Activated B cell treated with CpG ODN at 0.5 μM for 24 hours (primary cell): ENCODE data around the gene FARSA. TPM values are rescaled to one million over a fixed set of nuclear protein-coding genes. Genes with fewer than 3 reads are reported as not detected.
A peak's percentile ranks its signal among the peaks of the same experiment; 100 is the strongest.

Experiments used
- ATAC-seq: fragments of 200-7000 bp; cut with Tn5 transposase; one replicate; pipeline ENCODE4 v1.10.0; 2021; ENCODE audit warnings: low read depth, mild to moderate bottlenecking, moderate library complexity
- CTCF ChIA-PET: fragments of 350-600 bp; sonication (Branson Sonifier 250); formaldehyde crosslinking; loops from one replicate; lab custom pipeline; 2021; ENCODE audit warnings: antibody characterized with exemption; lab: Charles Lee
- POLR2A ChIA-PET: fragments of 350-600 bp; sonication (Branson Sonifier 250); formaldehyde crosslinking; loops from one replicate; lab custom pipeline; 2021; ENCODE audit warnings: antibody characterized with exemption; lab: Charles Lee
- DNase-seq: peaks from one replicate; pipeline ENCODE4 v3.0.0; 2022
- H3K27ac Mint-ChIP-seq: one replicate; pipeline ENCODE4 v1.8.0; 2020; ENCODE audit warnings: mixed read lengths
- H3K27me3 Mint-ChIP-seq: one replicate; pipeline ENCODE4 v1.8.0; 2021; ENCODE audit warnings: mixed read lengths
- H3K36me3 Mint-ChIP-seq: one replicate; pipeline ENCODE4 v1.8.0; 2021; ENCODE audit warnings: low read depth, mixed read lengths
- H3K4me1 Mint-ChIP-seq: one replicate; pipeline ENCODE4 v1.8.0; 2021; ENCODE audit warnings: mixed read lengths
- H3K4me3 Mint-ChIP-seq: one replicate; pipeline ENCODE4 v1.8.0; 2020; ENCODE audit warnings: mild to moderate bottlenecking, mixed read lengths
- H3K9me3 Mint-ChIP-seq: one replicate; pipeline ENCODE4 v1.8.0; 2020; ENCODE audit warnings: mixed read lengths
- CTCF ChIP-seq: fragments of 200-600 bp; IDR thresholded peaks from one replicate; pipeline ENCODE4 v1.8.0; 2022; ENCODE audit warnings: antibody characterized with exemption, mild to moderate bottlenecking
- intact Hi-C: fragments of 100-400 bp; cut with micrococcal nuclease; formaldehyde crosslinking; loops from one replicate; pipeline ENCODE4 v1.15.1; 2024
- total RNA-seq: library from RNA; stranded (reverse); gene quantifications from 2 replicates; pipeline ENCODE4 v1.2.3, GENCODE V29; 2022

The FARSA gene
- total RNA-seq, 1 donor from 2014 or later, result 76.1 TPM

- DNase-seq (no peak), ATAC-seq (no peak)
- TF ChIP-seq CTCF, result no peak
- Mint-ChIP-seq H3K4me3 (no peak within 1 kb of the TSS), H3K4me1 (peaks cover 7% of the 10 kb centered on the region), H3K27me3 (no peaks in the 10 kb centered on the region), H3K27ac (no peak within 1 kb of the TSS), H3K36me3 (no peaks in the 10 kb centered on the region), H3K9me3 (no peaks in the 10 kb centered on the region)
- ChIA-PET POLR2A (no interaction called here), CTCF (no interaction called here)
- intact Hi-C loops, result no loop called here
Observed at GRCh38 chr19:12969292-12969988, 35.9 kb upstream of the FARSA start, which contains the start of gene DAND5. Gene DAND5 (plus strand): TSS chr19:12969576. CDS start chr19:12969661, 85 bp downstream.

DNA sequence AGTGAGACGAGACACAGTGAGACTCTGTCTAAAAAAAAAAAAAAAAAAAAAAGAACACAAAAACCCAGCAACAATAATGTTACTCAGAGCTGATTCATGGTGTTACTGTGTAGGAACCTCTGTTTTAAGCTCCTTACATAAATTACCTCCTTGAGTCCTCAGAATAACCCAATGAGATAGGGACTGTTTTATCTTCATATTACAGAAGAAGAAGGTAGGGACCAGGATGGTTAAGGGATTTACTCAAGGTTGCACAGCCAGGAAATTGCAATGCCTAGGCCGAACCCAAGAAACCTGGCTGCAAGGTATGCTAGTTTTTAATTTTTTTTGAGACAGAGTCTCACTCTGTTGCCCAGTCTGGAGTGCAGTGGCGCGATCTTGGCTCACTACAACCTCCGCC, 34.4 kb upstream of the FARSA start:
- no peaks in the 10 kb centered on the region for H3K9me3 Mint-ChIP-seq
- peaks cover 7% of the 10 kb centered on the region for H3K4me1 Mint-ChIP-seq
- ChIA-PET CTCF (interaction anchor here (1.0 kb wide), 1 partner anchor 9 kb away, joined by 3 read pairs; no protein-coding TSS in a partner anchor), POLR2A (interaction anchor here (0.6 to 1.0 kb wide), 5 partner anchors 11 to 146 kb away, joined by 3 read pairs; partner anchors contain the start of gene GADD45GIP1)
- no peak for DNase-seq
- intact Hi-C loops, result no loop called here
- TF ChIP-seq CTCF, result no peak
- H3K36me3 Mint-ChIP-seq, result no peaks in the 10 kb centered on the region
- H3K4me3 Mint-ChIP-seq, result no peak overlapping the region
- ATAC-seq, result no peak
- no peak overlapping the region for H3K27ac Mint-ChIP-seq
- H3K27me3 Mint-ChIP-seq, result no peaks in the 10 kb centered on the region

- ATAC-seq, result no peak
- Mint-ChIP-seq H3K36me3 (no peaks in the 10 kb centered on the region), H3K4me3 (peak overlapping the region; percentile 69), H3K4me1 (peaks cover 7% of the 10 kb centered on the region), H3K27me3 (no peaks in the 10 kb centered on the region), H3K27ac (no peak overlapping the region), H3K9me3 (no peaks in the 10 kb centered on the region)
- no peak for DNase-seq
- ChIA-PET CTCF (interaction anchor here (0.7 to 3.4 kb wide), 33 partner anchors 9 to 782 kb away, joined by 3 to 53 read pairs (median 4); partner anchors contain the start of genes CALR, GADD45GIP1, NACC1 and RAD23A), POLR2A (interaction anchor here (0.8 to 1.9 kb wide), 14 partner anchors 9 to 190 kb away, joined by 3 to 13 read pairs (median 6); partner anchors contain the start of genes CALR, DNASE2, GADD45GIP1 and GCDH)
- intact Hi-C loops, result loop anchor here (1.0 to 2.0 kb wide), 3 partner anchors 27 to 128 kb away; partner anchors contain the start of gene CALR
- no peak for TF ChIP-seq CTCF
Observed at GRCh38 chr19:12965812-12966135, 32.3 kb upstream of the FARSA start.

GRCh38 chr19:12965017-12965811, 31.7 kb upstream of the FARSA start:
- no peaks in the 10 kb centered on the region for H3K36me3 Mint-ChIP-seq
- ATAC-seq, result peak; percentile 97
- peaks cover 7% of the 10 kb centered on the region for H3K4me1 Mint-ChIP-seq
- ChIA-PET CTCF (interaction anchor here (0.7 to 3.4 kb wide), 35 partner anchors 9 to 782 kb away, joined by 3 to 53 read pairs (median 4); partner anchors contain the start of genes CALR, GADD45GIP1, NACC1 and RAD23A), POLR2A (interaction anchor here (0.6 to 1.9 kb wide), 16 partner anchors 8 to 287 kb away, joined by 3 to 13 read pairs (median 6); partner anchors contain the start of genes CALR, DNASE2, GADD45GIP1 and GCDH)
- H3K9me3 Mint-ChIP-seq, result no peaks in the 10 kb centered on the region
- TF ChIP-seq CTCF, result no peak
- peak overlapping the region; percentile 87 for H3K4me3 Mint-ChIP-seq
- peak; percentile 91 for DNase-seq
- H3K27me3 Mint-ChIP-seq, result no peaks in the 10 kb centered on the region
- intact Hi-C loops, result loop anchor here (1.0 to 2.0 kb wide), 3 partner anchors 26 to 128 kb away; partner anchors contain the start of gene CALR
- H3K27ac Mint-ChIP-seq, result peak overlapping the region; percentile 69
